Trophoblast cell (in vitro differentiated cells and primary cell): ENCODE data around the gene EPHA4.

ENCODE experiments used
- DNase-seq, 2 donors: peaks; one replicate each; pipeline ENCODE4 v3.0.0-alpha.2; 2016
- H2AFZ ChIP-seq: 2 replicates; pipeline ENCODE4 v1.6.1; 2013; ENCODE audit warnings: low read length, moderate library complexity, mild to moderate bottlenecking; ENCODE audit not compliant: insufficient read depth, poor library complexity
- H2AK5ac ChIP-seq: 2 replicates; pipeline ENCODE4 v1.6.1; 2013; ENCODE audit warnings: mild to moderate bottlenecking, low read length
- H2BK120ac ChIP-seq: 2 replicates; pipeline ENCODE4 v1.6.1; 2013; ENCODE audit warnings: low read length, mild to moderate bottlenecking, moderate library complexity; ENCODE audit not compliant: insufficient read depth, poor library complexity
- H2BK12ac ChIP-seq: 2 replicates; pipeline ENCODE4 v1.6.1; 2013; ENCODE audit warnings: mild to moderate bottlenecking, low read length, moderate library complexity
- H2BK5ac ChIP-seq: 2 replicates; pipeline ENCODE4 v1.6.1; 2013; ENCODE audit warnings: low read length, low read depth, moderate library complexity, mild to moderate bottlenecking; ENCODE audit not compliant: poor library complexity
- H3K14ac ChIP-seq: 2 replicates; pipeline ENCODE4 v1.6.1; 2013; ENCODE audit warnings: mild to moderate bottlenecking, low read length
- H3K18ac ChIP-seq: 2 replicates; pipeline ENCODE4 v1.6.1; 2013; ENCODE audit warnings: mild to moderate bottlenecking, low read length
- H3K23ac ChIP-seq: 2 replicates; pipeline ENCODE4 v1.6.1; 2013; ENCODE audit warnings: low read length
- H3K27ac ChIP-seq: 2 replicates; pipeline ENCODE4 v1.5.1; 2013; ENCODE audit warnings: low read depth, mild to moderate bottlenecking, inconsistent platforms, low read length, moderate library complexity
- H3K27me3 ChIP-seq: 2 replicates; pipeline ENCODE4 v1.6.1; 2013; ENCODE audit warnings: inconsistent platforms, mild to moderate bottlenecking, low read length, moderate library complexity; ENCODE audit not compliant: insufficient read depth
- H3K36me3 ChIP-seq, 2 experiments: 1 replicate in 1 of 2; 2 replicates in 1 of 2; pipeline ENCODE4 v1.6.1; 2013; ENCODE audit warnings: low read length in 2 of 2, mild to moderate bottlenecking in 2 of 2, moderate library complexity in 1 of 2; ENCODE audit not compliant: insufficient read depth in 2 of 2, control insufficient read depth in 1 of 2
- H3K4ac ChIP-seq: 2 replicates; pipeline ENCODE4 v1.6.1; 2013; ENCODE audit warnings: low read depth, mild to moderate bottlenecking, low read length, moderate library complexity
- H3K4me1 ChIP-seq, 2 experiments: 1 replicate in 1 of 2; 2 replicates in 1 of 2; pipeline ENCODE4 v1.6.1; 2013; ENCODE audit warnings: low read length in 2 of 2, mild to moderate bottlenecking in 2 of 2, moderate library complexity in 1 of 2; ENCODE audit not compliant: insufficient read depth in 2 of 2, control insufficient read depth in 1 of 2
- H3K4me2 ChIP-seq: 2 replicates; pipeline ENCODE4 v1.6.1; 2013; ENCODE audit warnings: inconsistent platforms, mild to moderate bottlenecking, low read length, moderate library complexity
- H3K4me3 ChIP-seq: 2 replicates; pipeline ENCODE4 v1.5.1; 2013; ENCODE audit warnings: mild to moderate bottlenecking, low read depth, low read length, inconsistent platforms
- H3K79me1 ChIP-seq: one replicate; pipeline ENCODE4 v1.6.1; 2013; ENCODE audit warnings: low read length
- H3K79me2 ChIP-seq: 2 replicates; pipeline ENCODE4 v1.6.1; 2013; ENCODE audit warnings: low read length, mild to moderate bottlenecking; ENCODE audit not compliant: control insufficient read depth, insufficient read depth, poor library complexity
- H3K9ac ChIP-seq: 2 replicates; pipeline ENCODE4 v1.6.1; 2013; ENCODE audit warnings: mild to moderate bottlenecking, low read length
- H3K9me3 ChIP-seq: 2 replicates; pipeline ENCODE4 v1.6.1; 2013; ENCODE audit warnings: low read depth, mild to moderate bottlenecking, control low read depth, inconsistent platforms, low read length; ENCODE audit not compliant: insufficient read depth
- H4K12ac ChIP-seq: 2 replicates; pipeline ENCODE4 v1.6.1; 2013; ENCODE audit warnings: low read depth, mild to moderate bottlenecking, low read length, moderate library complexity
- H4K8ac ChIP-seq: 2 replicates; pipeline ENCODE4 v1.6.1; 2013; ENCODE audit warnings: low read depth, mild to moderate bottlenecking, low read length, moderate library complexity
- H4K91ac ChIP-seq: one replicate; pipeline ENCODE4 v1.6.1; 2013; ENCODE audit warnings: low read depth, mild to moderate bottlenecking, low read length, moderate library complexity
- WGBS: extraction: QIAGEN DNeasy Blood & Tissue Kit; methylation state at CpG from one replicate; pipeline ENCODE4 v1.1.7; 2013; ENCODE audit warnings: missing lambda C conversion rate; ENCODE audit not compliant: insufficient read length, insufficient coverage; ENCODE audit errors: extremely low coverage; 5-methylcytosine and 5-hydroxymethylcytosine counted together

Gene EPHA4

GRCh38 chr2:221521233-221521845 is 50.8 kb downstream of the EPHA4 start:
- Histone ChIP-seq H3K9me3 (no peaks in the 10 kb centered on the region), H3K79me1 (no peaks in the 10 kb centered on the region)
- WGBS = no CpG with 5 or more reads among the region's 3 CpGs

DNA sequence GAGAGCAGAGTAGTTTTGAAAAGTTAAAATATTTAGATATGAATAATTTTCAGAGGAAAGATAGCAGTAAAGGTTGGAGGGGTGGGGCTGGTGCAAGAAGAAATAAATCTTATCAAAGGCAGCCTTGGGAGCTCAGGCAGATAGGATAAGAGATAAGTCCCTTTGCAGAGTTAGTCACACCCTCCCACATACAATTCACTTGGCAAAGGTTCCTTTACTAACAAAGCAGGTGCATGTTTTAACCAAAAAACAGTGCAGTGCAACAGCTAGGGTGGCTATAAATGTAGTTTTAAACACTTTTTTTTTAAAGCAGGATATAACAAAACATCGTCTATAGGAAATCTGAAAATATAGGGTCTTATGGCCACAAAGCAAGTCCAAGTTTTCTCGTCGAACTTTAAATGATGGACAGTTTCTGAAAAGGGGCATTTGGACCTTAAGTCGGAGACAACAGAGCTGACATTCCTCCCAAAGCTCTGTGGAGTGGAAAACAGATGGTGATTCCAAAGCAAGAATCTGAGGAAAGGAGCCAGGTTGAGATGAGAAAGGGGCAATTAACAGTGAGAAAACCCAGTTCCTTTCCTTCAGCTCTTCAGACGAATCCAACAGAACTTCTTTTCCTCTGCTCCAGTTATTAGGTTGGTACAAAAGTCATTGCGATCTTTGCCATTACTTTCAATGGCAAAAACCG is 53.0 kb downstream of the EPHA4 start:
- no peaks in the 10 kb centered on the region for H3K27me3 ChIP-seq
- no peak overlapping the region for H2AK5ac ChIP-seq
- no peaks in the 10 kb centered on the region for H3K36me3 ChIP-seq
- H3K4me2 ChIP-seq = no peak overlapping the region
- peaks cover 0 to 4% of the 10 kb centered on the region in 2 experiments for H3K4me1 ChIP-seq
- H4K12ac ChIP-seq = no peak overlapping the region
- H3K14ac ChIP-seq = no peak overlapping the region
- H2BK120ac ChIP-seq = no peak overlapping the region
- no peak overlapping the region for H3K4me3 ChIP-seq
- H3K18ac ChIP-seq = no peak overlapping the region
- H3K9me3 ChIP-seq = no peaks in the 10 kb centered on the region
- no peak overlapping the region for H4K91ac ChIP-seq
- no peak overlapping the region for H3K4ac ChIP-seq
- no peak overlapping the region for H4K8ac ChIP-seq
- no peak overlapping the region for H2AFZ ChIP-seq
- no peak overlapping the region for H3K27ac ChIP-seq
- H3K79me1 ChIP-seq = no peaks in the 10 kb centered on the region
- WGBS = no CpG with 5 or more reads among the region's 7 CpGs
- no peak overlapping the region for H3K9ac ChIP-seq
- no peak overlapping the region for H2BK12ac ChIP-seq
- H2BK5ac ChIP-seq = no peak overlapping the region
- no peaks in the 10 kb centered on the region for H3K79me2 ChIP-seq
- H3K23ac ChIP-seq = no peak overlapping the region
- no peak for DNase-seq

More at GRCh38 chr2:221521233-221521845, 50.8 kb downstream of the EPHA4 start:
- H3K18ac ChIP-seq = no peak overlapping the region
- no peak overlapping the region for H3K14ac ChIP-seq
- no peaks in the 10 kb centered on the region for H3K79me2 ChIP-seq
- H2AFZ ChIP-seq = no peak overlapping the region
- H2BK120ac ChIP-seq = no peak overlapping the region
- DNase-seq = no peak
- H3K4ac ChIP-seq = no peak overlapping the region
- no peak overlapping the region for H3K4me3 ChIP-seq
- no peak overlapping the region for H3K9ac ChIP-seq
- no peak overlapping the region for H3K4me2 ChIP-seq
- no peak overlapping the region for H4K8ac ChIP-seq
- H4K91ac ChIP-seq = no peak overlapping the region
- no peaks in the 10 kb centered on the region for H3K27me3 ChIP-seq
- H2BK12ac ChIP-seq = no peak overlapping the region
- no peak overlapping the region for H2BK5ac ChIP-seq
- H4K12ac ChIP-seq = no peak overlapping the region
- peaks cover 0 to 4% of the 10 kb centered on the region in 2 experiments for H3K4me1 ChIP-seq
- no peak overlapping the region for H2AK5ac ChIP-seq
- H3K36me3 ChIP-seq = no peaks in the 10 kb centered on the region
- no peak overlapping the region for H3K23ac ChIP-seq
- H3K27ac ChIP-seq = no peak overlapping the region

- Histone ChIP-seq H3K27me3 (no peaks in the 10 kb centered on the region), H3K27ac (no peak overlapping the region), H4K91ac (no peak overlapping the region), H3K9ac (no peak overlapping the region), H3K23ac (no peak overlapping the region), H2BK5ac (no peak overlapping the region), H3K36me3 (no peaks in the 10 kb centered on the region), H3K4ac (no peak overlapping the region), H2BK120ac (no peak overlapping the region), H2AFZ (no peak overlapping the region), H3K18ac (no peak overlapping the region), H3K79me2 (no peaks in the 10 kb centered on the region), H4K12ac (no peak overlapping the region), H3K14ac (no peak overlapping the region), H3K4me2 (no peak overlapping the region), H4K8ac (no peak overlapping the region), H3K4me3 (no peak overlapping the region), H3K4me1 (peaks cover 0 to 4% of the 10 kb centered on the region in 2 experiments), H2AK5ac (no peak overlapping the region), H3K9me3 (no peaks in the 10 kb centered on the region), H2BK12ac (no peak overlapping the region), H3K79me1 (no peaks in the 10 kb centered on the region)
- no CpG with 5 or more reads among the region's 7 CpGs for WGBS
- DNase-seq = peak in 1 of 2 donors; percentile 7
These were observed 53.7 kb downstream of the EPHA4 start for GRCh38 chr2:221518201-221518934.

GRCh38 chr2:221517696-221518151 is 54.4 kb downstream of the EPHA4 start:
- Histone ChIP-seq H4K91ac (no peak overlapping the region), H2BK5ac (no peak overlapping the region), H3K23ac (no peak overlapping the region), H4K8ac (no peak overlapping the region), H3K4ac (no peak overlapping the region), H3K27ac (no peak overlapping the region), H3K36me3 (no peaks in the 10 kb centered on the region), H3K27me3 (no peaks in the 10 kb centered on the region), H3K79me1 (no peaks in the 10 kb centered on the region), H3K4me3 (no peak overlapping the region), H4K12ac (no peak overlapping the region), H3K4me2 (no peak overlapping the region), H2AFZ (no peak overlapping the region), H3K79me2 (no peaks in the 10 kb centered on the region), H3K18ac (no peak overlapping the region), H3K9me3 (no peaks in the 10 kb centered on the region), H2BK12ac (no peak overlapping the region), H3K9ac (no peak overlapping the region), H3K14ac (no peak overlapping the region), H2BK120ac (no peak overlapping the region), H3K4me1 (peaks cover 0 to 4% of the 10 kb centered on the region in 2 experiments), H2AK5ac (no peak overlapping the region)
- DNase-seq = peak; percentile 90 to 93
- no CpG with 5 or more reads among the region's 5 CpGs for WGBS
